ENCODE data around the gene SNX27. TPM values are rescaled to one million over a fixed set of nuclear protein-coding genes. Genes with fewer than 3 reads are reported as not detected.
A peak's percentile ranks its signal among the peaks of the same experiment; 100 is the strongest.
"Not testable (repeated sequence)": the region's sequence is repeated elsewhere in the genome, so short reads cannot be mapped to it uniquely, and the experiment has no call there.

SNX27 gene
- total RNA-seq, 6 experiments from 2014 or later: 29.2 to 31.8 (median 31.0) TPM

GRCh38 chr1:151618470-151618869 is 6.6 kb downstream of the SNX27 start:
- Mint-ChIP-seq H3K27ac (no peak overlapping the region), H3K27me3 (ENCODE audit: insufficient read depth) (no peaks in the 10 kb centered on the region), H3K9me3 (no peaks in the 10 kb centered on the region), H3K36me3 (ENCODE audit: low read depth) (peaks cover 12% of the 10 kb centered on the region), H3K4me1 (ENCODE audit: low read depth) (peaks cover 55% of the 10 kb centered on the region), H3K4me3 (no peak overlapping the region)
- DNase-seq: no peak
- no peak for TF ChIP-seq CTCF (IDR thresholded peaks at IDR 0.05)

DNA sequence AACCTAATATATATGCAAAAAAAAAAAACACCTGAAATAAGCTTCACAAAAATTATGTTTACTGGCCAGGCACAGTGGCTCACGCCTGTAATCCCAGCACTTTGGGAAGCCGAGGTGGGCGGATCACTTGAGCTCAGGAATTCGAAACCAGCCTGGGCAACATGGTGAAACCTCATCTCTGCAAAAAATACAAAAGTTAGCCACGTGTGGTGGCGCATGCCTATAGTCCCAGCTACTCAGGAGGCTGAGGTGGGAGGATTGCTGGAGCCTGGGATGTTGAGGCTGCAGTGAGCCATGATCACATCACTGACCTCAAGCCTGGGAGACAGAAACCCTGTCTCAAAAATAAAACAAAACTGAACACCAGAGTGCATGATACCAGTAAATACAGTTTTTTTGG is 7.1 kb downstream of the SNX27 start:
- not testable (repeated sequence) for H3K36me3 Mint-ChIP-seq (ENCODE audit: low read depth); H3K9me3 Mint-ChIP-seq; DNase-seq; H3K4me3 Mint-ChIP-seq; H3K27me3 Mint-ChIP-seq (ENCODE audit: insufficient read depth); H3K27ac Mint-ChIP-seq
- peaks cover 50% of the 10 kb centered on the region for H3K4me1 Mint-ChIP-seq (ENCODE audit: low read depth)

DNA sequence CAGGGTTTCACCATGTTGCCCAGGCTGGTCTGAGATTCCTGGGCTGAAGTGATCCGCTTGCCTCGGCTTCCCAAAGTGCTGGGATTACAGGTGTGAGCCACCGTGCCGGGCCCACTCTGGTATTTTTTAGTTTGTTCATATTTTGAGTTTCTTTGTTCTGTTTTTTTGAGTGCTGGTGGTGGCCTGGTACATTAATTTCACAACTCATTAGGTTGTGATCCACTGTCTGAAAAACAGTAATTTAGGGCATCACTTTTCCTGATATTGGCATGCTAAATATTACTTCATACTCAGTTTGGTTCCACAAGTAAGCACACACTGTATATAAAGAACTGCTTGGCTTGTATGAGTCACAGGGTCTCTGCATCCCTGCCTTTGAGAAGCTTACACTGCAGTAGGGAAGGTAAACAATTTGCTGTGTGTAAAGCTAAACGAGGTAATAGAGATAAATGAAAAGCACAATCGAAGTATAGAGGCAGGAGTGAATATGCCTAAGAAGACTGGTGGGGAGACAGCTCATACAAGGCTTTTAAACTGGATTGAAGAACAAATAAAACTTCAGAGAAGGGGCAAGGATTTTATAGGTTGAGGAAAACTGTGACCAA is 7.7 kb downstream of the SNX27 start:
- peak; percentile 32 for DNase-seq
- no peak overlapping the region for H3K4me3 Mint-ChIP-seq
- H3K36me3 Mint-ChIP-seq (ENCODE audit: low read depth): peaks cover 5% of the 10 kb centered on the region
- no peaks in the 10 kb centered on the region for H3K9me3 Mint-ChIP-seq
- TF ChIP-seq CTCF (IDR thresholded peaks at IDR 0.05): no peak
- no peaks in the 10 kb centered on the region for H3K27me3 Mint-ChIP-seq (ENCODE audit: insufficient read depth)
- H3K27ac Mint-ChIP-seq: peak overlapping the region; percentile 43
- peaks cover 46% of the 10 kb centered on the region for H3K4me1 Mint-ChIP-seq (ENCODE audit: low read depth)

GRCh38 chr1:151620286-151620685 is 8.4 kb downstream of the SNX27 start:
- H3K4me1 Mint-ChIP-seq (ENCODE audit: low read depth): peaks cover 42% of the 10 kb centered on the region
- no peak overlapping the region for H3K4me3 Mint-ChIP-seq
- 0 out of 2 replicates have a peak overlapping the region, but pooled peaks have one; percentile 53 for H3K27ac Mint-ChIP-seq
- TF ChIP-seq CTCF (IDR thresholded peaks at IDR 0.05): no peak
- no peaks in the 10 kb centered on the region for H3K9me3 Mint-ChIP-seq
- peaks cover 4% of the 10 kb centered on the region for H3K36me3 Mint-ChIP-seq (ENCODE audit: low read depth)
- DNase-seq: no peak
- no peaks in the 10 kb centered on the region for H3K27me3 Mint-ChIP-seq (ENCODE audit: insufficient read depth)

DNA sequence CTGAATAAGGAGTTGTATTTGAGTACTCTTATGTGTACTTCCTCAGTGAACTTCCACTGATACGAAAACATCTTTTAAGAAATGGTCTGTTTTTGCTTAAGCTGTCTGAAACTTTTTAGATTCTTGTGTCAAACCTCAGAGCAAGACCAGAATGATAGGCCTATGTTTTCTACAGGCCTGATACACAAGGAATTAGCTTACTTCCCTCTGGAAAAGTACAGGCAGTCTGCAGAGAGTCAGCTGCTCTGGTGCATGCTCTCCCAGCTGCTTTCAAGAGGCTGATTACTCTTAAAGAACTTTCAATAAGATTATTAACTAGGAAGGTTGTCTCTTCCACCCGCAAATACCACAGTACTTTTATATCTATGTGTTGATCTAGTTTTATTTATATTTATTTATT is 9.5 kb downstream of the SNX27 start:
- Mint-ChIP-seq H3K4me3 (no peak overlapping the region), H3K4me1 (ENCODE audit: low read depth) (peaks cover 32% of the 10 kb centered on the region), H3K27ac (no peak overlapping the region), H3K36me3 (ENCODE audit: low read depth) (no peaks in the 10 kb centered on the region), H3K27me3 (ENCODE audit: insufficient read depth) (no peaks in the 10 kb centered on the region), H3K9me3 (no peaks in the 10 kb centered on the region)
- no peak for TF ChIP-seq CTCF (IDR thresholded peaks at IDR 0.05)
- DNase-seq: no peak

GRCh38 chr1:151624783-151625182 is 12.9 kb downstream of the SNX27 start:
- TF ChIP-seq CTCF (IDR thresholded peaks at IDR 0.05): no peak
- Mint-ChIP-seq H3K27ac (no peak overlapping the region), H3K4me3 (no peak overlapping the region), H3K27me3 (ENCODE audit: insufficient read depth) (no peaks in the 10 kb centered on the region), H3K36me3 (ENCODE audit: low read depth) (peaks cover 6% of the 10 kb centered on the region; the same call in 1 of the 2 replicates), H3K4me1 (ENCODE audit: low read depth) (peaks cover 20% of the 10 kb centered on the region), H3K9me3 (no peaks in the 10 kb centered on the region)
- DNase-seq: no peak

Data from HFFc6 (cell line).